AG04450 (cell line): ENCODE measurements around the gene SCAMP1. TPM values are rescaled to one million over a fixed set of nuclear protein-coding genes. Genes with fewer than 3 reads are reported as not detected.

Source experiments
- CTCF ChIA-PET: fragments of 300-600, 350-600 bp; formaldehyde crosslinking; extraction: SDS; loops from one replicate; lab custom pipeline; 2022; ENCODE audit warnings: antibody characterized with exemption, inconsistent platforms; lab: Charles Lee
- POLR2A ChIA-PET: fragments of 350-600 bp; formaldehyde crosslinking; extraction: SDS; loops from one replicate; lab custom pipeline; 2021; ENCODE audit warnings: antibody characterized with exemption, inconsistent platforms; lab: Yijun Ruan, JAX
- DNase-seq: peaks from one replicate; pipeline ENCODE4 v3.0.0-alpha.2; 2011; ENCODE audit warnings: low read depth, low spot score
- H3K27ac ChIP-seq: one replicate; pipeline ENCODE4 v1.5.1; 2012; ENCODE audit warnings: low read depth, low read length, control low read depth
- H3K27me3 ChIP-seq: one replicate; pipeline ENCODE4 v1.6.0; 2012; ENCODE audit warnings: low read length; ENCODE audit not compliant: control insufficient read depth, insufficient read depth
- H3K4me3 ChIP-seq: 2 replicates; pipeline ENCODE4 v1.5.1; 2011; ENCODE audit warnings: mild to moderate bottlenecking, low read depth, low read length, control low read depth
- H3K9me3 ChIP-seq: 2 replicates; pipeline ENCODE4 v1.5.1; 2012; ENCODE audit warnings: low read length; ENCODE audit not compliant: control insufficient read depth, insufficient read depth
- CTCF ChIP-seq: IDR thresholded peaks from 2 replicates; pipeline ENCODE4 v1.5.1; 2011; ENCODE audit warnings: low read depth, low read length, control low read depth, inconsistent platforms
- polyA plus RNA-seq: library from polyadenylated mRNA; depleted of rRNA; stranded (reverse); fragments of >200 nt; gene quantifications from 2 replicates; pipeline ENCODE4 v1.2.3, GENCODE V29; 2011

Gene SCAMP1
- polyA plus RNA-seq, 1 experiment, result 44.6 TPM

DNA sequence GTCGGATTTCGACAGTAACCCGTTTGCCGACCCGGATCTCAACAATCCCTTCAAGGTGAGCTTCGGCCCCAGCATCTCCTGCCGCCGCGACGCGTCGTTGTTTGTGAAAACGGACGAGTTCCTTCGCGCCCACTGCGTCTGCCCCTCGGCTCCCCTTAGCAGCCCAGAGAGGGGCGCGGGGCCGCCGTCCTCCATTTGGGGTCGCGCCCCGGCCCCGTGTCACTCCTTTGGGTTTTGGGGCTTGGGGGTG is 182 bp downstream of the SCAMP1 start:
- ChIA-PET POLR2A (interaction anchor here (0.5 to 2.0 kb wide), 4 partner anchors 12 to 547 kb away, joined by 3 to 15 read pairs (median 3); partner anchors contain the start of gene AP3B1), CTCF (interaction anchor here (0.6 to 2.0 kb wide), 3 partner anchors 40 to 1239 kb away, joined by 3 to 4 read pairs (median 4); no protein-coding TSS in a partner anchor)
- peaks cover 3% of the 10 kb centered on the region; the same call in 1 of the 2 replicates for H3K9me3 ChIP-seq
- H3K27me3 ChIP-seq, result no peaks in the 10 kb centered on the region
- H3K27ac ChIP-seq, result peak overlapping the region; percentile 78
- no peak for DNase-seq
- TF ChIP-seq CTCF, result no peak
- peak overlapping the region; percentile 92 for H3K4me3 ChIP-seq

DNA sequence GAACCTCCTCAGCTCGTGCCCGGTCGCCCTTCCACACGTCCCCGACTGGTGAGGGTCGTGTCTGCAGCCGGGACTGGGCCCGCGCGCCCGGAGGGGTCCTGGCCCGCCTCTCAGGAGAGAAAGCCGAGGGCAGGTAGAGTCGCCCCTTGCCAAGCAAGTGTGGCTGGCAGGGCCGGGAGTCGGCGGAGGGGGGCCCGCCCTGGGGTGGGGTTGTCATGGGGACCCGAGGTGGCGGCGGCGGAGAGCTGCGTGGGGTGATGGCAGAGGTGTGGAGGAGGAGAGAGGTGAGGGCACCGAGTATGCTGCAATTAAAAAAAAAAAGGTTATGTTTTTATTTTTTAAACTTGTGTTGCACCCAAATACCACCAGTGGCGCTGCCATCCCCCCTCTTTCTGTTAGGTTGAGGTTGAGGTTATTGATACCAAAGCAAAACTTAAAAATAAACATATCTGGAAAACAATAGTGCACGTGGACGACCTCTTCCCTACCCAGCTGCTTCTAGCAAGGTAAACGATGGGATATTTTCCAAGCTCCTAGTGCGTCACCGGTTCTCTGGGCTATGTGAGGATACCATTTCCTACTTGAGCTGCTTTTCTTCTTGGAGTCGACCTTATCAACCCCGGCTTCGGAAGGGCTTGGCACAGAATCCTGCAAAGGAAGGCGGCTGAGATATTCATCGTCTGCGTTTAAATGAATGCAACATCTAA is 660 bp downstream of the SCAMP1 start:
- peaks cover 3% of the 10 kb centered on the region; the same call in 1 of the 2 replicates for H3K9me3 ChIP-seq
- TF ChIP-seq CTCF, result peak; percentile 41
- peak overlapping the region; percentile 78 for H3K27ac ChIP-seq
- peak overlapping the region; percentile 92 for H3K4me3 ChIP-seq
- no peaks in the 10 kb centered on the region for H3K27me3 ChIP-seq
- CTCF ChIA-PET, result interaction anchor here (0.6 to 2.0 kb wide), 5 partner anchors 27 to 1238 kb away, joined by 3 to 4 read pairs (median 3); no protein-coding TSS in a partner anchor
- POLR2A ChIA-PET, result interaction anchor here (0.5 to 2.0 kb wide), 4 partner anchors 12 to 546 kb away, joined by 3 to 15 read pairs (median 3); partner anchors contain the start of gene AP3B1
- no peak for DNase-seq

DNA sequence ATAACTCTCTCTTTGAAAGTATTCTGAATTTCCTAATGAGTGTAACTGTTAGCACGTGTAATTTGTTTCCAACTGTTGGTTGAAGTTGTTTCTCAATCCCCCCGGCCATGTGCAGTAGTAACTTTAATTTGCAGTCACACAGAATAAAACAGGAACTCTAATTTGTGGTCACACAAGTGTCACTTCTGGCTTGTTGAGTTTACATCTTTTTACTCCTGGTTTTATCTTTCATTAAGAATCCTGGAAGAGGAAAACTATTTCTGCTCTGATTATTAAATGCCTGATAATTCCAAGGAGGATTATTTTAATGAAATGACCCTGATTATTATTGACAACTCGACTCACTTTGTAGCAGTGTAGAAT is 1.2 kb downstream of the SCAMP1 start:
- Histone ChIP-seq H3K27ac (no peak overlapping the region), H3K4me3 (peak overlapping the region; percentile 92), H3K27me3 (no peaks in the 10 kb centered on the region), H3K9me3 (peaks cover 3% of the 10 kb centered on the region; the same call in 1 of the 2 replicates)
- no peak for TF ChIP-seq CTCF
- DNase-seq, result no peak
- CTCF ChIA-PET, result interaction anchor here (0.8 to 2.0 kb wide), 3 partner anchors 27 to 449 kb away, joined by 3 to 4 read pairs (median 3); no protein-coding TSS in a partner anchor
- POLR2A ChIA-PET, result no interaction called here

GRCh38 chr5:78362220-78362619 is 1.8 kb downstream of the SCAMP1 start:
- no peak for TF ChIP-seq CTCF
- H3K27me3 ChIP-seq, result no peaks in the 10 kb centered on the region
- no peak overlapping the region for H3K27ac ChIP-seq
- POLR2A ChIA-PET, result no interaction called here
- CTCF ChIA-PET, result no interaction called here
- DNase-seq, result no peak
- H3K4me3 ChIP-seq, result no peak overlapping the region
- H3K9me3 ChIP-seq, result peaks cover 3% of the 10 kb centered on the region; the same call in 1 of the 2 replicates

DNA sequence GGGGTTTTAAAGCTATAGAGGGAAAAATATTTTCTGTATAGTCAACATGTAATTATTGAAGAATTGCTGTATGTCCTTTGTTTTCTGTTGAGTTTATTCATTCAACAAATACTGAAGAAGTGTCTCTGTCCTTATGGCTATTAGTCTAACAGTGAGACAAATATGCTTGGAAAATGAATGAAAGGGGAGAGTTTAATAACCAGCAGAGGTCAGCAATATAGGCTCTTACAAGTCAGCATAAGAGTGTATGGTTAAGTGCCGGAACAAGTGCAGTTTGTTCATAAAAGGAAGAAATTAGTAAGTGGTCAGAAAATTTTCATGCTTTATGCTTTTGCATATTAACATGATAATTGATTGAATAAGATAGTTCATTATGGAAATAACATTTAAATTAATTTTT is 3.6 kb downstream of the SCAMP1 start:
- ChIA-PET POLR2A (no interaction called here), CTCF (interaction anchor here (1.3 kb wide), 1 partner anchor 103 kb away, joined by 3 read pairs; no protein-coding TSS in a partner anchor)
- Histone ChIP-seq H3K27me3 (no peaks in the 10 kb centered on the region), H3K4me3 (no peak overlapping the region), H3K9me3 (peaks cover 3% of the 10 kb centered on the region; the same call in 1 of the 2 replicates), H3K27ac (no peak overlapping the region)
- no peak for TF ChIP-seq CTCF
- DNase-seq, result no peak
